Measurements from ENCODE around the gene ZNF182. TPM values are rescaled to one million over a fixed set of nuclear protein-coding genes. Genes with fewer than 3 reads are reported as not detected.

The ZNF182 gene
- total and polyA plus RNA-seq, 2 experiments from 2014 or later: 6.2 to 7.1 TPM

- Mint-ChIP-seq H3K27ac (no peak overlapping the region), H3K4me1 (peaks cover 7% of the 10 kb centered on the region; the same call in 1 of the 3 replicates), H3K27me3 (ENCODE audit: insufficient read depth, low read depth, poor library complexity) (no peaks in the 10 kb centered on the region), H3K4me3 (no peak overlapping the region), H3K9me3 (no peaks in the 10 kb centered on the region), H3K36me3 (ENCODE audit: low read depth) (no peaks in the 10 kb centered on the region)
- DNase-seq (ENCODE audit: low spot score): no peak
- Histone ChIP-seq H4K20me1 (replicated peaks; ENCODE audit: insufficient read depth) (no peaks in the 10 kb centered on the region), H2AFZ (no peak overlapping the region), H3K4me2 (no peak overlapping the region), H3K4me1 (ENCODE audit: insufficient read depth) (no peaks in the 10 kb centered on the region), H3K9me2 (ENCODE audit: insufficient read depth) (no peaks in the 10 kb centered on the region), H3F3A (replicated peaks; ENCODE audit: low read depth) (no peaks in the 10 kb centered on the region), H3K4me3 (no peak overlapping the region), H3K79me2 (replicated peaks; ENCODE audit: insufficient read depth) (no peaks in the 10 kb centered on the region), H3K27ac (ENCODE audit: low read depth) (no peak overlapping the region), H3K27me3 (ENCODE audit: insufficient read depth) (no peaks in the 10 kb centered on the region), H3K36me3 (ENCODE audit: insufficient read depth) (no peaks in the 10 kb centered on the region)
- ATAC-seq: no peak
- TF ChIP-seq ZNF331 (CRISPR knock-in tag; IDR thresholded peaks at IDR 0.05; ENCODE audit: low read depth) (no peak), NANOG (IDR thresholded peaks at IDR 0.05; ENCODE audit: borderline replicate concordance) (no peak), EZH2 (IDR thresholded peaks at IDR 0.05; ENCODE audit: low read depth, unreplicated experiment) (no peak), POLR2AphosphoS5 (IDR thresholded peaks at IDR 0.05; ENCODE audit: low read depth) (no peak), ZNF114 (CRISPR knock-in tag; IDR thresholded peaks at IDR 0.05) (no peak), EZH2phosphoT487 (IDR thresholded peaks at IDR 0.05; ENCODE audit: unreplicated experiment) (no peak), JUNB (IDR thresholded peaks at IDR 0.05; ENCODE audit: unreplicated experiment) (no peak), STAT1 (IDR thresholded peaks at IDR 0.05; ENCODE audit: unreplicated experiment) (no peak), CREB1 (CRISPR knock-in tag; IDR thresholded peaks at IDR 0.05; ENCODE audit: low read depth) (no peak), REST (IDR thresholded peaks at IDR 0.05; ENCODE audit: unreplicated experiment) (no peak), ETS1 (IDR thresholded peaks at IDR 0.05) (no peak), ZNF462 (CRISPR knock-in tag; IDR thresholded peaks at IDR 0.05) (no peak)
- TF ChIP-seq, protein P1, sequence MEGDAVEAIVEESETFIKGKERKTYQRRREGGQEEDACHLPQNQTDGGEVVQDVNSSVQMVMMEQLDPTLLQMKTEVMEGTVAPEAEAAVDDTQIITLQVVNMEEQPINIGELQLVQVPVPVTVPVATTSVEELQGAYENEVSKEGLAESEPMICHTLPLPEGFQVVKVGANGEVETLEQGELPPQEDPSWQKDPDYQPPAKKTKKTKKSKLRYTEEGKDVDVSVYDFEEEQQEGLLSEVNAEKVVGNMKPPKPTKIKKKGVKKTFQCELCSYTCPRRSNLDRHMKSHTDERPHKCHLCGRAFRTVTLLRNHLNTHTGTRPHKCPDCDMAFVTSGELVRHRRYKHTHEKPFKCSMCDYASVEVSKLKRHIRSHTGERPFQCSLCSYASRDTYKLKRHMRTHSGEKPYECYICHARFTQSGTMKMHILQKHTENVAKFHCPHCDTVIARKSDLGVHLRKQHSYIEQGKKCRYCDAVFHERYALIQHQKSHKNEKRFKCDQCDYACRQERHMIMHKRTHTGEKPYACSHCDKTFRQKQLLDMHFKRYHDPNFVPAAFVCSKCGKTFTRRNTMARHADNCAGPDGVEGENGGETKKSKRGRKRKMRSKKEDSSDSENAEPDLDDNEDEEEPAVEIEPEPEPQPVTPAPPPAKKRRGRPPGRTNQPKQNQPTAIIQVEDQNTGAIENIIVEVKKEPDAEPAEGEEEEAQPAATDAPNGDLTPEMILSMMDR (conservative IDR thresholded peaks at IDR 0.05; ENCODE audit: low read depth in 2 of 2): no peak
Measured at GRCh38 chrX:48043056-48043455, 39.3 kb upstream of the ZNF182 start.

All from GM23338 (cell line).